Thyroid gland (tissue), 4 donors: ENCODE measurements around the gene STK17B.

Source experiments
- CTCF ChIP-seq, 6 experiments: fragments of 200-600 bp in 3 of 6; fragments of 450-650 bp in 3 of 6; sonication (generic) in 3 of 6; IDR thresholded peaks; one replicate each; pipeline ENCODE4 v1.5.1; 2016 to 2019; ENCODE audit warnings: antibody characterized with exemption in 6 of 6, mild to moderate bottlenecking in 2 of 6, inconsistent platforms in 1 of 6, moderate library complexity in 1 of 6
- POLR2A ChIP-seq, 2 donors: fragments of 450-650 bp; IDR thresholded peaks; one replicate each; pipeline ENCODE4 v1.6.1; 2017; ENCODE audit warnings: antibody characterized with exemption in 2 of 2, mild to moderate bottlenecking in 2 of 2, moderate library complexity in 1 of 2

- TF ChIP-seq CTCF (IDR thresholded peaks at IDR 0.05) (no peak), POLR2A (IDR thresholded peaks at IDR 0.05) (peak in 1 of 2 donors; percentile 18)
Observed at GRCh38 chr2:196160101-196160500, 11.3 kb downstream of the STK17B start.
